ENCODE results near the gene SMARCA5. TPM values are rescaled to one million over a fixed set of nuclear protein-coding genes. Genes with fewer than 3 reads are reported as not detected.
"Not testable (repeated sequence)": the region's sequence is repeated elsewhere in the genome, so short reads cannot be mapped to it uniquely, and the experiment has no call there.

The SMARCA5 gene
- polyA plus RNA-seq, 3 donors, result 105 to 118 (median 110) TPM

DNA sequence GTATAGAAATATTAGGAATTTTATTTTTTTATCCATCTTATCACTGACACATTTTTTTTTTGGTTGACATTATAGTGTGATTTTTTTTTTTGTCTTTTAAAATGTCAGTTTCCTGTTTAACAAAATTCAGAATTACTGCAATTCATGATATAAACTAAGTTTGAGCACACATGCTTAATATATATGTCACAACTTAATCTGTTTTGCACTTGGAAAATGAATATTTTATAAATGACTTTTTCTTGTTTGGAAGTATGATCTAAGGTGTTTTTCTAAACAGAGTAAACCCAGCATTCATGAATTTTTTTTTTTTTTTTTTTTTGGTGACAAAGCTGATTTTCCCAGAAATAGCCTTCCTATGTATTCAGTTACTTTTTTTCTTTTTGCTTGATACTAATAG lies 2.4 kb downstream of the SMARCA5 start:
- DNase-seq, result no peak

DNA sequence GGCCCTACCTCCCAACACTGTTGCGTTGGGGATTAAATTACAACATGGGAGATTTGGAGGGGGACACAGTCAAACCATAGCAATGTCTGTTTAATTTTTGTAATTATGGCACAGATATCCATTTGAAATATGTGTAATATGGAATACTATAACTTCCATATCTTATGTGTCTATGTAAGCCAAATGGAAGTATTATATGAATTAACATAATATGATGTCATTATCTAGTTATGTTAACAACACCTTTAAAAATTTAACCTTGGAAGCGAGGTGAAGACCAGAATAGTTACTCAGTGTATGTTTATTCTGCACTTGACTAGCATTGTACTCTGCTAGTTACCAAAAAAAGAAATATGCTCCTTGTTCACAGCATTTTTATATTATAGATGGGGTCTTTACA lies 4.3 kb downstream of the SMARCA5 start:
- no peak for DNase-seq

DNA sequence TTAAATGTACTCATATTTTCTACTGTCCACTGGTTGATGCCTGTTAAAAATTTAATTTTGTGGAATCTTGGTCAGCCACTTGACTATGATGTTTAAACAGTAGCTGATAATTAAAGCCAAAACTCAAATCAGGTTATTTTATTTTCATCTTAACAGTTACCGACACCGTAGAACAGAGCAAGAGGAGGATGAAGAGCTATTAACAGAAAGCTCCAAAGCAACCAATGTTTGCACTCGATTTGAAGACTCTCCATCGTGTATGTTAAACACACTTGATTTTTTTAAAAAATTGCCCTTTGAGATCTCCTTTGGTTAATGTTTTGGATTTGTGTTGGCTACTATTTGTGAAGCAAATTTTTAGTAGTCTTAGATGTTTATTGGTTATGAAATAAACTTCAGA lies 10.7 kb downstream of the SMARCA5 start:
- DNase-seq, result no peak

DNA sequence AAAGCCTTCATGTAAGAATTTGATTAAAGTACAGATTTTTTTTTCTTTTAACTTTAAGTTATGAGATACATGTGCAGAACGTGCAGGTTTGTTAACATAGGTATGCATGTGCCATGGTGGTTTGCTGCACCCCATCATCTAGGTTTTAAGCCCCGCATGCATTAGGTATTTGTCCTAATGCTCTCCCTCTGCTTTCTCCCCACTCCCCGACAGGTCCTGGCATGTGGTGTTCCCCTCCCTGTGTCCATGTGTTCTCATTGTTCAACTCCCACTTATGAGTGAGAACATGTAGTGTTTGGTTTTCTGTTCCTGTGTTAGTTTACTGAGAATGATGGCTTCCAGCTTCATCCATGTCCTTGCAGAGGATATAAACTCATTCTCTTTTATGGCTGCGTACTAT lies 14.5 kb downstream of the SMARCA5 start:
- DNase-seq, result not testable (repeated sequence)

DNA sequence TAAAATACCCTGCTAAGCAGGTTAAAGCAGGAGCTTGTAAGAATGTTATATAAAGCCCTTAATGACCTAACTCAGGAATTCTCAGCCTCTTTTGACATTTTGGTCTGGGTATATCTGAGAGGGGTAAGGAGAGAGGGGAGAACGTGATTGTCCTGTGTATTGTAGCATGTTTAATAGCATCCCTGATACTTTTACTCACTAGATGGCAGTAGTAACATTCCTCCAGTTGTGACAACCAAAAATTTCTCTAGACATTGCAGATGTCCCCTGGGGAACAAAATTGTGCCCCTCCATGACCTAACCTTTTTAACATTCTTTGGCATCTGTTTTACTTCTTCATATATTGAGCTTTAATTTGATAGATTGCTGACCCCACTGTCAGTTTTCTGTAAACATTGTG lies 17.9 kb downstream of the SMARCA5 start:
- no peak for DNase-seq

DNA sequence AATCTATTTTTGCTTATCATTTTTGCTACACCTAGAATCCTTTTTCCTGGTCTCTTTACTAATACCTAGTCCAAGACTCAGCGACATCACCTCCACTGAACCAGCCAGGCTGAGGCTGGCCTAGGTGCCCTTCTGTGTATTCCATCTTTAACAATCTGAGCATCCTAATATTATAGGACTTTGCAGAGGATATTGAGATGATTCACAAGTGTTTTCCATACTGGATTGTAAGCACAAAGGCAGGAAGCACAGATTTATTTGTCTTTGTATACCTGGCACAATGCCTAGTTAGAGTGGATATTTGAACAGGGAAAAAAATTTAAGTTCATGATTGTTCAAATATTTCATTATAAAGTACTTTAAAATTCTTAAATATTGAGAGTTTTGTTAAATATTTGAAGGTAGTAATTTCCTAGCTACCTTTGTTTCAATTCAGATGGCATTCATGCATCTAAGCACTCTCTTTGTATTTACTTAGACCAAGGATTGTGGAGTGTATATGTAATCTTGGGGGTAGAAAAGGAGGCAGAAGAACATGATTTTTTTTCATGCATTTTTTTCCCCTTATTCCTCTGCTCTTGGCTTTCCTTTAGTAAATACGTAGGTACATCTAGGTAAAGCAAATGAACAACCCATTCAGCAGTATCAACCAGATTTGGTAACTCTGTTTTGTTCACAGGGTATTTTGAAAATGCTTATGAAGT lies 18.4 kb downstream of the SMARCA5 start:
- no peak for DNase-seq

DNA sequence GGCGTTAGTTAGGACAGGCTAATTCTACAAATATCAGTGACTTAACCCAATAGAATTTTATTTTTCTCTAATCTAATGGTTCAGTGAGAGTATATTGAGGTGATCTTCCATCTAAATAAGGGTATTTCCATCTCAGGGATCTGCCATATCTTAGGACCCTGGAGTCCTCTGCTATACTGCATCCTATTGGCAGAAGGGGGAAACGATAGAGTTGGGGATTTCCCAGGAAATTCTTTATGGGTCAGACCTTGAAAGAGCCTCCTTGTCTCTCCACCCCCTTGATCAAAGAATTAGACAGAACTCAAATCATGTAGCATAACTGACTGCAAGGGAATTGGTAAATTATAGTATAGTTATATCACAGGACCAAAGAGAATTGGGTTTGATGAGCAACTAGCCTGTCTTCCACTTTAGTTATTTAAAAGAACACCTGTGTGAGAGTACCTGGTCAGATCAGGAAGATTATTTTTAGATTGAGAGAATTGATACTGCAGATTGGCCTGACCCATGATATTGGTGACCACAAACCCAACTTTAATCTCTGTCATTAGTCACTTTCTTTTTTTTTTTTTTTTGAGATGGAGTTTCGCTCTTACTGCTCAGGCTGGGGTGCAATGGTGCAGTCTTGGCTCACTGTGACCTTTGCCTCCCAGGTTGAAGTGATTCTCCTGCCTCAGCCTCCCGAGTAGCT lies 25.6 kb downstream of the SMARCA5 start:
- no peak for DNase-seq

DNA sequence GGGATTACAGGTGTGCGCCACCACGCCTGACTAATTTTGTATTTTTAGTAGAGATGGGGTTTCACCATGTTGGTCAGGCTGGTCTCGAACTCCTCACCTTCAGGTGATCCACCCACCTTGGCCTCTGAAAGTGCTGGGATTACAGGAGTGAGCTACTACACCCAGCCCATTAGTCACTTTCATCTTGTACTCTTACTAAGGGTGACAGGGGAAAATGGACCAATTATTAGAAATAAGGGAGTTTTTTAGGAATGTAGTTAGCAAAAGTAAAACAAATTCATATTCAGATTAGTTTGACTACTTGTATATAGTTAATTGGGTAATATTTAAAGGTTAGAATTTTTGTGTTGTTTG lies 26.1 kb downstream of the SMARCA5 start:
- no peak for DNase-seq

DNA sequence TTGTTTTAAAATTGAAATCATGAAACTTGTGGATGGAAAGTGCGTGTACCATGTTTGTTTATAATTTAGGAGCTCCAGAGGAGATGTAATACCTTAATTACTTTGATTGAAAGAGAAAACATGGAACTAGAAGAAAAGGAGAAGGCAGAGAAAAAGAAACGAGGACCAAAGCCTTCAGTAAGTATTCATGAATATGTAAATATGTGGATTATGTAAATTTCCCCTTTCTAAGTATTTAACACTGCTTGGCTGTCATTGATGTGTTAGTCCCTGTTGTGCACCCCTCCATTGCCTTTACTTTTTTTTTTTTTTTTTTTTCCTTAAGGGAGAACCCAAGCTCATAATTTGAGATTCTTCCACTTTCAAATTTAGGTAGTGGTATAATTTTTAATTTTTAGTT lies 36.4 kb downstream of the SMARCA5 start:
- no peak for DNase-seq

DNA sequence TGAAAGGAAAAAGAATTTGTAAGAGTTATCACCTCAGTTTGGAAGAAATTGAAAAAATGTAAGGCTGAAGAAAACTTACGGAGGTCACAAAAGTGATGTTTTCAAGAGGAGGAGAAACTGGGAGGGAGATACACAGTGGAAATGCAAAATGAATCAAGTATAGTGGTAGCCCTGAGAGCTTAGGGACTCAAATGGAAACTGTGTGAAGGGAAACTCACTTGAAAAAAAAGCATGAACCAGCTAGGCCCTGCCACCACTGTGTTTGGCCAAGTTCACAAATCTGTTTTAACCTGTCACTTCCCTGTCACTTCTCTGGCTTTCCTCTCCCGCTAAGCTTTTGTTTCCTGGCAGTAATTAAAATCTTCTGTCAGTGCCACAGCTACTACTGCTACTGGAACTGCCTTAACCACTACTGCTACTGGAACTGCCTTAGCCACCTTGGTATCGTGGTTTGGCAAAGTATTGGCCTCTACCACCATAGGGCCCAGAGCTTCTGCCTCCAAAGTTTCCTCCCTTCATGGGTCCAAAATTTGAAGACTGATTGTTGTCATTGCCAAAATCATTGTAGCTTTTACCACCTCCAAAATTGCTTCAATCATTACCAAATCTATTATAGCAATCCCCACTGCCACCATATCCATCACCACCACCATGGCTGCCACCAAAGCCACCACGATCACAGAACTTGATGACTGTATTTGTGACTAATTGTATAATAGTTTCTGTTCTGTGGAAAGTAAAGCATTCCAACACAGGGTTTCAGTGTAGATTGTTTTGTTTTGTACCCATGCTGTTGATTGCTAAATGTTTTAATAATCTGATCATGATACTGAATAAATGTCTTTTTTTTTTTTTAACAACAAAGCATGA lies 41.5 kb downstream of the SMARCA5 start:
- no peak for DNase-seq

DNA sequence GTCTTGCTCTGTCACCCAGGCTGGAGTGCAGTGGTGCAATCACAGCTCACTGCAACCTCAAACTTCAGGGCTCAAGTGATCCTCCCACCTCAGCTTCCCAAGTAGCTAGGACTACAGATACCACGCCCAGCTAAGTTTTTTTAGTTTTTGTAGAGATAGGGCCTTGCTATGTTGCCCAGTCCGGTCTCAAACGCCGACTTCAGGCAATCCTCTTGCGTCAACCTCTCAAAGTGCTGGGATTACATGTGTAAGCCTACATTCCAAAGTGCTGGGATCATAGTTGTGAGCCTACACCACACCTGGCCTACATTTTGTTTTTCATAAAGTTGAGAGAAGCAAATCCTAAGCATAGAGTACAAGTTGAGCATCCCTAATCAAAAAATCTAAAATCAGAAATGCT lies 42.2 kb downstream of the SMARCA5 start:
- DNase-seq, result no peak

DNA sequence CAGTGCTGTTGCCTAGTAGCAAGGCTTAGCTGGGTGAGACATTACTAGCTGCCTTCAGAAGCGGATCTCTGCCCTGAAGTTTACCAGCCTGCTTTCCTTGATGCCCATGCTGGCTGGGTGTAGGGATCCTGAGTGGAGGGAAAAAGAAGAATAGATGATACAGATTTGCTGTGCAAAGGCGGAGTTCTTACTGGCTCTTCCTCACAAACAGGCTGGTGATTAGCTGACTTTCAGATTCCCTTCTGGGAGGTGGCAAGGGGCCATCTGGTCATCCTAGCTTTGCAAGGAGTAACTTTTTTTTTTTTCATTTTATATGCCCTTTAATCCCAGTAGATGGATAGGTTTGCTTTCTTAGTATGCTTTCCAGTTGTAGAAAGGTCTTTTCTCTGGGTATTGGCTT lies 44.8 kb downstream of the SMARCA5 start:
- DNase-seq, result no peak

DNA sequence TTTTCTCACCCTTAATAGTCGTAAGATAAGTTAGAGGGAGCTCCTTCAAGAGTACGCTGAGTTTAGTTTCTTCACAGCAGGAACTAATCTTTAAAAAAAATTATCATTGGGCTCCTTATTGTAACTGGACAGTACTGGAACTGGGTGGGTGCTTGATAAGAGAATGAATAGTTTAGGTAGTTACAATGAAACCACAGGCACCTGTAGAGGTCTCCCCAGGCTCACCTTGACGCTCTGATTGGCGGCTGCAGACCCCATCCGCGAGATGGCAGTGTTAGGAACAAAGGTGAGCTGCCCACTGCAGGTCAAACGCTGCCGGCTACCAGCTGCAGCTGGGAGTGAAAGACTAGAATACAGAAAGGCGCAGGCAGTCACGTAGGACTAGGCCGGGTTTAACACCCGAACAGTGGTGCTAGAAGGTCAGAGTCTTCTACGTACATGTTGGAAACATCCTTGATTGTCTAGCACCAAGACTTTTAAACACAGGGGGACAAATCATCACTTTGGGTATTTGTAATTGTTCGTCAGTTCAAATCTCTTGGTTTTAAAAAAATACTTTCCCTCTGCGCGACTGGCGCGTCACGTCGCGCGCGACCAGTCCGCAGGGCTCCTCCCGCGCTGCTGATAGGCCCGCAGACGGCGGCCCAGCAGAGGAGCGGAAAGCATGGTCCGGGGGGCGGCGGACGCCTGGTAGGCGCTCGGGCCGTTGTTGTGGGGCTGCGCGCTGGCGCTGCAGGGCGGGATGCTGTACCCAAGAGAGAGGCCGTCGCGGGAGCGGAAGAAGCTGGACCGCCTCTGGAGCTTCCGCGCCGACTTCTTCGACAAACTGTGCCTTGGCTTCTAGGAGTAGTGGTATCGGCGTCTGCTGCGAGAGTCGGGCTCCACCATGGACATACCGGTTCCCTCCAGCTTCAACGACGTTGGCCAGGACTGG lies 45.6 kb downstream of the SMARCA5 start:
- peak; percentile 87 for DNase-seq

DNA sequence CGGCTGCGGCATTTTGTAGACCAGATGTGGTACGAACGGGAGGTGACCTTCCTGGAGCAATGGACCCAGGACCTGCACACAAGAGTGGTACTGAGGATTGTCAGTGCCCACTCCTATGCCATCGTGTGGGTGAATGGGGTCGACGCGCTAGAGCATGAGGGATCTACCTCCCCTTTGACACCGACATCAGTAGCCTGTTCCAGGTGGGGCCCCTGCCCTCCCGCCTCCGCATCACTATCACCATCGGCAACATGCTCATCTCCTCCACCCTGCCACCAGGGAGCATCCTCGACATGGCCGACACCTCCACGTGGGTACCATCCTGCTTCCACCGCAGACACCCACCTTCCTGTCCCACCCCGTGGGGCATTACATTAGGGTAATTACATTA lies 46.2 kb downstream of the SMARCA5 start:
- DNase-seq, result no peak

DNA sequence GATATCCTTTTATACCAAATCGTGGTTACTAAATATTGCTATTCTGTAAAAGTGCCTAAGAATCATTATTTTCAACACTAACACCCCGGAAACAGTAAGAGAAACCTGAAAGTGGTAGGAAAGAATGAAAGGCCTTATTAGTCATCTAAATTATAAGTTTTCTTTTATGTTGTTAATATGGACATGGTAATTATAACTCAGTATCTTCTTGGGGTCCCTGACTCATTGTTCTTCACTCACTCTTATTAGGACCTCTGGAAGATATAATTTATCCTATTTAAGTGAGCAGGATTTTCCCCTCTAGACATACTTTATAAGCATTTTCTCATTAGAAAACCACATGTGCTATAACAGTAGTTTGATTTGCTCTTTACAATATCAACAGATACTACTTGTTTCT lies 51.0 kb downstream of the SMARCA5 start:
- no peak for DNase-seq

DNA sequence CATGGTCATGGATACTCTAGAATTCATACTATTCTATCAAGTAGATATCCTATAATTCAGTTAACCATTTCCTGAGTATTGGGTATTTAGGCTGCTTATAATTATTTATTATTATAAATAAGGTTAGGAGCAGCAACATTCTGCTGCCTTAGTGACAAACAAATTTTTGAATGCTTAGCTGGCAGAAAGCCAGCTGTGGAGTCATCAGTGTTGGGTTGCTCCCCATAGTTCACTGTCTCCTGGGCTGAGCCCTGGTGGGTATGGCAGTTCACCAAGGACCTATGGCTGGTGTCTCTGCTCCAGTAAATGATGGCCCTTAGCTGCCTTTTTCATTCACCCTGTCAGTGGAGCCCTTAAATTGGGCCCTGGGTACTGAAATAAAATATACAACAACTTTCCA lies 61.8 kb downstream of the SMARCA5 start:
- no peak for DNase-seq

DNA sequence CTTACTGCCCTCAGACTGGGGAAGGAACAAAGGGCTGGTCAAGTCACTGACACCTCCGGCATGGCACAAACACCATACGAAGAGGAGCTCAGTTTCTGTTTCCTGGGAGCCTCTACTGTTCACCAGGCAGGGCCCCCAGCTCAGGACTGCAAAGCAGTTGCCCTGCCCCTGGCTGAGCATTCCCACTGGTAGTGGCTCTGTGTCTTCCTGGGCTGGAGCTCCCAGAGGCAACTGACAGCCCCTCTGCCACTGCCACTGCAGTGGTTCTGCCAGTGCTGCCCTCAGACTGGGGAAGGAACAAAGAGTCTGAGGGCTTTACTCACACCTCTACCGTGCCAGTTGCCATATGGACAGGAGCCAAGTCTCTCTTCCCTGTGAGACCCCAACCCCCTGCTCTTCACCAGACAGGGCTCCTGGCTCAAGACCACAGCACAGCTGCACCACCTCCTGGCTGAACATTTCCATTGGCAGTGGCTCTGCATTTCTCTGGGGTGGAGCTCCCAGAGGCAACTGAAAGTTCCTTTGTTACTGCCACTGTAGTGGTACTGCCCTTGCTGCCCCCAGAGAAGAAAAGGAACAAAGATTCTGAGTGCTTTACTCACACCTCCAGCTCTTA lies 67.9 kb downstream of the SMARCA5 start:
- no peak for DNase-seq

DNA sequence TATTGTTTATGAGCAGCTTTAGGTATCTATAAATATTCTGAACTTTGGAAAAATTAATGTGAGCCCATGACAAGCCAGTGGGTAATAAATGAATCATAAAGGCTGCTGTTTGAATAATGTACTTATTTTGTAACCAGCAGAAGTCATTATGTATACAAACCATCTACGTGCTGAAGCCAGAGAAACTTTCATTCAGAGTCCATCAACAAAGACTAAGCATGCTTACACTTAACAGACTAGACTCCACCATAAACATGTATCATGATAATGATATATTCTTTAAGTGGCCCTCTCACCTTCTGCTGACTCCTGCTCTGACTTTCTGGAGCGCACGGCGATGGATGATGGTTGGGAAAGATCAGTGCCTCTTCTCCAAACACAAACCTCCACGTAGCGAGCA lies 72.0 kb downstream of the SMARCA5 start:
- DNase-seq, result no peak

DNA sequence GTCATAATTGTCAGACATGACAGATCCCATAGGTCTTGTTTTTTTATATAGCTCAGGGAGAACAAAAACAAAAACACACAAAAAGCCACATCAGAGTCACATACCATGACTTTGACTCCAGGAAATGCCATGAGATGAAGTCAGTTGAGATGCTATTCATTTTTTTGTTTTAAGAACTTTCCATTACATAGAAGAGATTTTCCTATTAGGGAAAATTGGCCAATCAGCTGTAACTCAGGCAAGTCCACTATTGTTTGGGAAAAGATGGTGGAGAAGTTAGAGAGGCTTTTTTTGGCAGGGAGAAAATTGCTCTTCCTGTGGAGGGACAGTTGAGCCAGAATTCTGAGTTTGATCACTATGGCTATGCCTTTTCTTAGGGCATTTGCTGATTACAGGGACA lies 72.6 kb downstream of the SMARCA5 start:
- no peak for DNase-seq

DNA sequence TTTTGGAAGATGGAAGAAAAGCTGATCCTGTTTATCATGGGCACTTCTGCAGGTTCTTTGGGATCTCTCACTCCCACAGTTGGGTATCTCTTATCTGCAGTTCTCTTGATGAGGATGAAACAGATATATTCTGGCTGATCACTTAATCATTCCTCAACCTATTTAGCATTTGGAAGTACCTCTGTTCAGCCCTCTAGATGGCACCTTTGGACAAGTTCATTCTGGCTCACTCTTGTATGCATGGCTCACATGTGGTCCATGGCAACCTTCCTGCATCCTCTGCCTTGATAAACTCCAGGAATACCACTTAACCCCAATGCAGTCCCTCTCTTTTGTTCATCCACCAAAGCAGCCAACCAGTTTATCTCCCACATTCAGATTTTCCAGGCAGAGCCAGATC lies 74.2 kb downstream of the SMARCA5 start:
- DNase-seq, result no peak

DNA sequence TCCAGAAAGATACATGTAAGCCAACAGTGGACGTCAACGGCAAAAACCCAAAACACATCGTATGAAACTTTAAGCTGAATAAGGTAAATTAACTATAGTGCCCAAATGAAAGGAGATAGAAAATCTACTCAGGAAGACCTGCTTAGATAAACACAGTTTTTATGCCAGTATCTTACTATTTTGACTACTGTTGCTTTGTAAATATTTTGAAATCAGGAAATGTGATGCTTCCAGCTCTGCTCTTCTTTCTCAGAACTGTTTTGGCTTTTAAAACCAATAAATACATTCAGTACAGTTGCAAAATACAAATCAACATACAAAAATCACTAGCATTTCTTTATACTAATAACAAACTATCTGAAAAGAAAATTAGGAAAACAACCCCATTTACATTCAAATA lies 83.8 kb downstream of the SMARCA5 start:
- DNase-seq, result no peak

Measured in renal pelvis (tissue), 4 donors.